PC-3 (cell line): ENCODE measurements around the gene B3GNT8. TPM values are rescaled to one million over a fixed set of nuclear protein-coding genes. Genes with fewer than 3 reads are reported as not detected.
"Not testable (repeated sequence)": the region's sequence is repeated elsewhere in the genome, so short reads cannot be mapped to it uniquely, and the experiment has no call there.

Experiments used
- ATAC-seq: fragments of 200-7000 bp; cut with Tn5 transposase; 2 replicates; pipeline ENCODE4 v1.9.1; 2020; ENCODE audit warnings: mild to moderate bottlenecking, moderate library complexity
- Bru-seq: library from RNA; stranded (reverse); fragments of 400-500 nt; gene quantifications from one replicate; lab custom pipeline; 2021; lab: Mats Ljungman, UMichigan
- BruChase-seq, 2 experiments: library from RNA; stranded (reverse); fragments of 400-500 nt; gene quantifications; one replicate each; lab custom pipeline; 2021; lab: Mats Ljungman, UMichigan
- BruUV-seq: library from RNA; stranded (reverse); fragments of 400-500 nt; replicated peaks from 2 replicates; lab custom pipeline; 2021; lab: Mats Ljungman, UMichigan
- CTCF ChIA-PET: fragments of 300-600 bp; sonication (Branson Sonifier 250); formaldehyde crosslinking; loops from one replicate; lab custom pipeline; 2022; ENCODE audit warnings: antibody characterized with exemption; lab: Charles Lee
- POLR2A ChIA-PET: fragments of 300-600 bp; sonication (Branson Sonifier 250); formaldehyde crosslinking; loops from one replicate; lab custom pipeline; 2022; ENCODE audit warnings: antibody characterized with exemption; ENCODE audit not compliant: unreplicated experiment; lab: Charles Lee
- DNase-seq: peaks from one replicate; pipeline ENCODE4 v3.0.0-alpha.2; 2015
- H2AFZ ChIP-seq: fragments of 300-600 bp; sonication (generic); 2 replicates; pipeline ENCODE4 v1.6.0; 2016; ENCODE audit warnings: antibody characterized with exemption, low read length
- H3F3A ChIP-seq: fragments of 300-600 bp; sonication (generic); one replicate; pipeline ENCODE4 v1.6.0; 2017; ENCODE audit warnings: antibody characterized with exemption, low read length, control low read depth, mild to moderate bottlenecking; ENCODE audit not compliant: unreplicated experiment
- H3K27ac ChIP-seq: fragments of 300-600 bp; sonication (generic); 2 replicates; pipeline ENCODE4 v1.5.1; 2016; ENCODE audit warnings: mild to moderate bottlenecking, low read length
- H3K27me3 ChIP-seq: fragments of 300-600 bp; sonication (generic); 2 replicates; pipeline ENCODE4 v1.6.1; 2016; ENCODE audit warnings: low read length, mixed read lengths
- H3K36me3 ChIP-seq: fragments of 300-600 bp; sonication (generic); 2 replicates; pipeline ENCODE4 v1.6.1; 2016; ENCODE audit warnings: low read depth, mixed run types, low read length, mixed read lengths
- H3K4me1 ChIP-seq: fragments of 300-600 bp; sonication (generic); 2 replicates; pipeline ENCODE4 v1.5.1; 2016; ENCODE audit warnings: low read length; ENCODE audit not compliant: insufficient read depth
- H3K4me2 ChIP-seq: fragments of 300-600 bp; sonication (generic); 2 replicates; pipeline ENCODE4 v1.6.0; 2016; ENCODE audit warnings: low read length
- H3K4me3 ChIP-seq: fragments of 300-600 bp; sonication (generic); 2 replicates; pipeline ENCODE4 v1.5.1; 2016; ENCODE audit warnings: mild to moderate bottlenecking, low read length, mixed read lengths
- H3K79me2 ChIP-seq: fragments of 300-600 bp; sonication (generic); 2 replicates; pipeline ENCODE4 v1.6.1; 2017; ENCODE audit warnings: low read length, mixed read lengths
- H3K9ac ChIP-seq: fragments of 300-600 bp; sonication (generic); 2 replicates; pipeline ENCODE4 v1.6.0; 2016; ENCODE audit warnings: mild to moderate bottlenecking, low read length
- H3K9me2 ChIP-seq: fragments of 300-600 bp; sonication (generic); replicated peaks from 2 replicates; pipeline ENCODE4 v1.6.1; 2016; ENCODE audit warnings: mixed run types, low read length, mixed read lengths
- H3K9me3 ChIP-seq: fragments of 300-600 bp; sonication (generic); 2 replicates; pipeline ENCODE4 v1.6.1; 2016; ENCODE audit warnings: low read length, mixed read lengths
- H4K20me1 ChIP-seq: fragments of 300-600 bp; sonication (generic); 2 replicates; pipeline ENCODE4 v1.6.1; 2016; ENCODE audit warnings: low read length, mixed read lengths
- CTCF ChIP-seq: fragments of 300-600 bp; sonication (generic); conservative IDR thresholded peaks from 2 replicates; pipeline ENCODE4 v1.5.1; 2017; ENCODE audit warnings: antibody characterized with exemption, low read depth, mild to moderate bottlenecking, low read length
- EZH2 ChIP-seq: fragments of 300-600 bp; sonication (generic); IDR thresholded peaks from one replicate; pipeline ENCODE4 v1.6.1; 2017; ENCODE audit warnings: antibody characterized with exemption, mild to moderate bottlenecking, low read length; ENCODE audit not compliant: unreplicated experiment
- EZH2phosphoT487 ChIP-seq: fragments of 300-600 bp; sonication (generic); IDR thresholded peaks from 2 replicates; pipeline ENCODE4 v1.6.1; 2018; ENCODE audit warnings: mild to moderate bottlenecking, antibody characterized with exemption, low read length, borderline replicate concordance
- intact Hi-C: fragments of 100-400 bp; cut with micrococcal nuclease; formaldehyde crosslinking; loops from 2 replicates; pipeline ENCODE4 v1.9.0; 2023
- long read RNA-seq: library from polyadenylated mRNA; unstranded; transcript quantifications from one replicate; pipeline ENCODE4 v2.0.0, GENCODE V29; 2021; ENCODE audit not compliant: unreplicated experiment
- total RNA-seq: library from RNA; depleted of rRNA; stranded (reverse); fragments of >200 nt; gene quantifications from 2 replicates; pipeline ENCODE4 v1.2.3, GENCODE V29; 2014; rRNA removed

Gene B3GNT8
- 2.3 TPM in 1 of 2 replicates, not detected in the other for total RNA-seq
- Bru-seq, nascent RNA: percentile 24 among the genes with signal in this experiment
- percentile 32 among the genes with signal in this experiment for BruChase-seq, experiment 1, labeled RNA remaining after a 6-hour chase
- BruChase-seq, experiment 2, labeled RNA remaining after a 2-hour chase: percentile 26 among the genes with signal in this experiment
- long read RNA-seq: 0 reads

- Histone ChIP-seq H3K9me3 (no peaks in the 10 kb centered on the region), H3K4me1 (no peaks in the 10 kb centered on the region), H2AFZ (no peak within 1 kb of the TSS), H3K4me2 (no peak within 1 kb of the TSS), H3K27ac (no peak within 1 kb of the TSS), H3K79me2 (no peaks in the 10 kb centered on the region), H3K36me3 (no peaks in the 10 kb centered on the region), H3K9ac (no peak within 1 kb of the TSS), H3K4me3 (no peak within 1 kb of the TSS), H4K20me1 (no peaks in the 10 kb centered on the region), H3K27me3 (no peaks in the 10 kb centered on the region), H3F3A (no peaks in the 10 kb centered on the region), H3K9me2 (no peaks in the 10 kb centered on the region)
- ChIA-PET CTCF (no interaction called here), POLR2A (no interaction called here)
- TF ChIP-seq CTCF: no peak
- intact Hi-C loops: no loop called here
- DNase-seq (no peak), ATAC-seq (peak; percentile 74)
- no TSS peak for BruUV-seq
These were observed at the start of gene B3GNT8 for GRCh38 chr19:41426952-41427646. Gene B3GNT8, minus strand, starts transcription at chr19:41427374. Its CDS starts 596 bp downstream, at chr19:41426778.

- no peak for DNase-seq
- intact Hi-C loops: no loop called here
- Histone ChIP-seq H3K4me2 (no peak overlapping the region), H4K20me1 (no peaks in the 10 kb centered on the region), H3F3A (no peaks in the 10 kb centered on the region), H3K27me3 (peaks cover 59% of the 10 kb centered on the region), H3K4me3 (no peak overlapping the region), H3K36me3 (no peaks in the 10 kb centered on the region), H3K9ac (no peak overlapping the region), H2AFZ (no peak overlapping the region), H3K27ac (no peak overlapping the region), H3K9me2 (no peaks in the 10 kb centered on the region), H3K9me3 (no peaks in the 10 kb centered on the region), H3K79me2 (no peaks in the 10 kb centered on the region), H3K4me1 (no peaks in the 10 kb centered on the region)
- TF ChIP-seq CTCF (no peak), EZH2phosphoT487 (no peak), EZH2 (no peak)
- BruUV-seq: no TSS peak
- ATAC-seq: no peak
- CTCF ChIA-PET: no interaction called here
- POLR2A ChIA-PET: no interaction called here
These were observed 49.4 kb upstream of the B3GNT8 start for GRCh38 chr19:41476583-41476982.

GRCh38 chr19:41463257-41464256 lies 36.4 kb upstream of the B3GNT8 start:
- not testable (repeated sequence) for ATAC-seq, DNase-seq

More at GRCh38 chr19:41463257-41464256, 36.4 kb upstream of the B3GNT8 start:
- H3K9me3 ChIP-seq, BruUV-seq, H3K27ac ChIP-seq, H3K4me1 ChIP-seq, H2AFZ ChIP-seq, H3K79me2 ChIP-seq, H3K4me2 ChIP-seq, H3K4me3 ChIP-seq, intact Hi-C loops, H4K20me1 ChIP-seq, H3K9ac ChIP-seq, CTCF ChIA-PET, H3K36me3 ChIP-seq, H3F3A ChIP-seq, POLR2A ChIA-PET, H3K9me2 ChIP-seq: not testable (repeated sequence)
- H3K27me3 ChIP-seq: peaks cover 74% of the 10 kb centered on the region
